GM12878 (cell line): Measurements from ENCODE around the gene SPRY4. TPM values are rescaled to one million over a fixed set of nuclear protein-coding genes. Genes with fewer than 3 reads are reported as not detected.
"Not testable (repeated sequence)": the region's sequence is repeated elsewhere in the genome, so short reads cannot be mapped to it uniquely, and the experiment has no call there.

Experiments
- ATAC-seq: fragments of 200-7000 bp; cut with Tn5 transposase; 3 replicates; pipeline ENCODE4 v1.9.1; 2020; ENCODE audit warnings: mild to moderate bottlenecking, moderate library complexity
- BruUV-seq: library from RNA; stranded (reverse); fragments of 400-500 nt; replicated peaks from 2 replicates; lab custom pipeline; 2021; lab: Mats Ljungman, UMichigan
- CTCF ChIA-PET: fragments of 300-600 bp; sonication (Branson Sonifier 250); formaldehyde crosslinking; extraction: SDS; loops from one replicate; lab custom pipeline; 2021; ENCODE audit warnings: inconsistent platforms; lab: Yijun Ruan, JAX
- POLR2A ChIA-PET: fragments of 350-600 bp; formaldehyde crosslinking; extraction: SDS; loops from one replicate; lab custom pipeline; 2021; ENCODE audit warnings: inconsistent platforms; lab: Charles Lee
- RAD21 ChIA-PET: fragments of 300-600 bp; sonication (Branson Sonifier 250); formaldehyde crosslinking; loops from one replicate; lab custom pipeline; 2023; ENCODE audit warnings: antibody characterized with exemption; ENCODE audit not compliant: unreplicated experiment; lab: Charles Lee
- SMC1A ChIA-PET: fragments of 300-600 bp; sonication (Branson Sonifier 250); formaldehyde crosslinking; loops from one replicate; lab custom pipeline; 2023; ENCODE audit not compliant: unreplicated experiment, uncharacterized antibody; lab: Charles Lee
- DNase-seq: peaks from one replicate; pipeline ENCODE4 v3.0.0-alpha.2; 2011; ENCODE audit warnings: low read depth, low spot score
- FAIRE-seq: peaks from 3 replicates; lab custom pipeline; 2011; peaks lifted over from hg19 to GRCh38; lab: Jason Lieb, UNC
- H2AFZ ChIP-seq: 2 replicates; pipeline ENCODE4 v1.6.0; 2011; ENCODE audit warnings: low read depth, low read length, control low read depth; ENCODE audit not compliant: control insufficient read depth
- H3K27ac ChIP-seq: 2 replicates; pipeline ENCODE4 v1.5.1; 2011; ENCODE audit warnings: control low read depth; ENCODE audit not compliant: control insufficient read depth, insufficient read depth
- H3K27me3 ChIP-seq, 2 experiments: replicated peaks in 1 of 2; 2 replicates each; pipeline versions ENCODE4 v1.6.0 to v1.6.1; 2011; ENCODE audit warnings: low read length in 1 of 2; ENCODE audit not compliant: control insufficient read depth in 2 of 2, insufficient read depth in 2 of 2
- H3K36me3 ChIP-seq, 2 experiments: 2 replicates each; pipeline ENCODE4 v1.5.1; 2011; ENCODE audit warnings: low read length in 1 of 2; ENCODE audit not compliant: control insufficient read depth in 2 of 2, insufficient read depth in 2 of 2
- H3K4me1 ChIP-seq: 2 replicates; pipeline ENCODE4 v1.6.1; 2011; ENCODE audit warnings: mild to moderate bottlenecking, low read length, moderate library complexity, mixed read lengths; ENCODE audit not compliant: control insufficient read depth, insufficient read depth
- H3K4me2 ChIP-seq: 2 replicates; pipeline ENCODE4 v1.6.0; 2011; ENCODE audit warnings: control low read depth; ENCODE audit not compliant: control insufficient read depth, insufficient read depth
- H3K4me3 ChIP-seq: fragments of 200-600 bp; sonication (generic); 2 replicates; pipeline ENCODE4 v1.5.1; 2016
- H3K79me2 ChIP-seq: 2 replicates; pipeline ENCODE4 v1.6.0; 2011; ENCODE audit warnings: low read length; ENCODE audit not compliant: control insufficient read depth, insufficient read depth
- H3K9ac ChIP-seq: 2 replicates; pipeline ENCODE4 v1.8.0; 2011; ENCODE audit warnings: low read length, control low read depth, mixed read lengths; ENCODE audit not compliant: control insufficient read depth, insufficient read depth
- H3K9me3 ChIP-seq: replicated peaks from 3 replicates; pipeline ENCODE4 v1.5.1; 2011; ENCODE audit warnings: mild to moderate bottlenecking, low read length; ENCODE audit not compliant: control insufficient read depth, insufficient read depth
- H4K20me1 ChIP-seq: 2 replicates; pipeline ENCODE4 v1.6.0; 2011; ENCODE audit not compliant: control insufficient read depth, insufficient read depth
- KLF5 ChIP-seq: fragments of 450-650 bp; IDR thresholded peaks from 2 replicates; pipeline ENCODE4 v1.6.1; 2014; ENCODE audit warnings: mild to moderate bottlenecking; ENCODE audit not compliant: partially characterized antibody
- NR2F1 ChIP-seq: fragments of 450-650 bp; conservative IDR thresholded peaks from 2 replicates; pipeline ENCODE4 v1.6.1; 2017; ENCODE audit warnings: mild to moderate bottlenecking
- RB1 ChIP-seq: fragments of 450-650 bp; formaldehyde crosslinking; IDR thresholded peaks from 2 replicates; pipeline ENCODE4 v1.6.1; 2017; ENCODE audit warnings: mild to moderate bottlenecking, borderline replicate concordance
- SIN3A ChIP-seq: IDR thresholded peaks from 2 replicates; pipeline ENCODE4 v1.6.1; 2012; ENCODE audit warnings: low read depth, low read length, improper control_type of control experiment
- ZNF217 ChIP-seq: fragments of 450-650 bp; IDR thresholded peaks from 2 replicates; pipeline ENCODE4 v1.6.1; 2017; ENCODE audit warnings: antibody characterized with exemption, mild to moderate bottlenecking
- ZNF24 ChIP-seq: fragments of 450-650 bp; IDR thresholded peaks from 2 replicates; pipeline ENCODE4 v1.6.1; 2017; ENCODE audit warnings: antibody characterized with exemption, mild to moderate bottlenecking
- WGBS: methylation state at CpG from one replicate; pipeline ENCODE4 v1.1.6; 2016; ENCODE audit warnings: low lambda C conversion rate; ENCODE audit not compliant: insufficient replicate concordance, insufficient coverage; ENCODE audit errors: missing lambda C conversion rate; 5-methylcytosine and 5-hydroxymethylcytosine counted together
- in situ Hi-C: fragments of 300-500 bp; cut with MboI; formaldehyde crosslinking; loops from 9 replicates; pipeline ENCODE4 v1.14.3; 2018; ENCODE audit warnings: mixed read lengths
- intact Hi-C: fragments of 100-400 bp; cut with micrococcal nuclease; formaldehyde crosslinking; loops from one replicate; pipeline ENCODE4 v1.14.2; 2022; ENCODE audit not compliant: unreplicated experiment
- polyA plus RNA-seq, 11 experiments: library from polyadenylated mRNA; depleted of rRNA in 4 of 11; unstranded in 6 of 11; stranded (reverse) in 5 of 11; fragments of >200 nt; fragmentation: Nextera tagmentation in 4 of 11; fragmentation: Illumina TruSeq in 1 of 11; extraction: Ambion mirVana in 4 of 11; extraction: Trizol in 1 of 11; gene quantifications; 1 replicate in 1 of 11; 2 replicates in 10 of 11; pipeline versions ENCODE4 v1.2.1 to v1.2.3, GENCODE V29; 2011 to 2016; ENCODE audit warnings: inconsistent platforms in 2 of 11, missing spikeins in 2 of 11, low read depth in 1 of 11
- total RNA-seq, 4 experiments: library from RNA; depleted of rRNA in 3 of 4; stranded (reverse); fragments of >200 nt in 3 of 4; fragmentation: Illumina TruSeq in 1 of 4; extraction: Trizol in 1 of 4; gene quantifications; 2 replicates each; pipeline versions ENCODE4 v1.2.1 to v1.2.3, GENCODE V29; 2013 to 2021
- TF ChIP-seq, protein P1 (sequence below): IDR thresholded peaks from 2 replicates; pipeline ENCODE4 v1.6.1; 2011; ENCODE audit warnings: mild to moderate bottlenecking, low read depth, low read length, moderate library complexity; ENCODE audit not compliant: insufficient replicate concordance

SPRY4 gene
- total and polyA plus RNA-seq, 10 of the 15 experiments (the other 5 are each of a cell fraction or from before 2014, with no cell fraction given), result 0.04 to 1.4 (median 0.18) TPM; not detected in 1

GRCh38 chr5:142363619-142363963, 38.8 kb upstream of the SPRY4 start:
- SMC1A ChIA-PET, result interaction anchor here (1.2 kb wide), 1 partner anchor 40 kb away, joined by 3 read pairs; no protein-coding TSS in a partner anchor
- DNase-seq, result no peak
- Histone ChIP-seq H3K9me3 (no peaks in the 10 kb centered on the region), H3K27me3 (no peaks in the 10 kb centered on the region), H3K4me3 (no peak overlapping the region), H2AFZ (no peak overlapping the region), H4K20me1 (no peaks in the 10 kb centered on the region), H3K36me3 (no peaks in the 10 kb centered on the region), H3K4me1 (no peaks in the 10 kb centered on the region; the same call in 1 of the 2 replicates), H3K79me2 (no peaks in the 10 kb centered on the region), H3K27ac (no peak overlapping the region), H3K9ac (no peak overlapping the region), H3K4me2 (no peak overlapping the region)
- BruUV-seq, result no TSS peak
- in situ Hi-C loops, result no loop called here
- 71% methylated on average over 4 of the region's 5 CpGs for WGBS
- RAD21 ChIA-PET, result no interaction called here
- POLR2A ChIA-PET, result interaction anchor here (0.6 to 0.7 kb wide), 3 partner anchors 36 to 72 kb away, joined by 3 to 5 read pairs (median 3); no protein-coding TSS in a partner anchor
- intact Hi-C loops, result no loop called here
- ATAC-seq, result no peak
- no peak for FAIRE-seq
- CTCF ChIA-PET, result interaction anchor here (0.8 kb wide), 1 partner anchor 38 kb away, joined by 4 read pairs; the partner anchor contains the start of gene SPRY4
- no peak for TF ChIP-seq SIN3A
- TF ChIP-seq NR2F1, result no peak
- no peak for TF ChIP-seq ZNF24
- TF ChIP-seq, protein P1, sequence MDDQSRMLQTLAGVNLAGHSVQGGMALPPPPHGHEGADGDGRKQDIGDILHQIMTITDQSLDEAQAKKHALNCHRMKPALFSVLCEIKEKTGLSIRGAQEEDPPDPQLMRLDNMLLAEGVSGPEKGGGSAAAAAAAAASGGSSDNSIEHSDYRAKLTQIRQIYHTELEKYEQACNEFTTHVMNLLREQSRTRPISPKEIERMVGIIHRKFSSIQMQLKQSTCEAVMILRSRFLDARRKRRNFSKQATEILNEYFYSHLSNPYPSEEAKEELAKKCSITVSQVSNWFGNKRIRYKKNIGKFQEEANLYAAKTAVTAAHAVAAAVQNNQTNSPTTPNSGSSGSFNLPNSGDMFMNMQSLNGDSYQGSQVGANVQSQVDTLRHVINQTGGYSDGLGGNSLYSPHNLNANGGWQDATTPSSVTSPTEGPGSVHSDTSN, result no peak
- no peak for TF ChIP-seq RB1
- no peak for TF ChIP-seq KLF5
- no peak for TF ChIP-seq ZNF217

- H3K4me2 ChIP-seq, in situ Hi-C loops, H3K36me3 ChIP-seq, ATAC-seq, intact Hi-C loops, POLR2A ChIA-PET, FAIRE-seq, RAD21 ChIA-PET, H4K20me1 ChIP-seq, H3K4me1 ChIP-seq, H3K79me2 ChIP-seq, H3K27me3 ChIP-seq, H3K4me3 ChIP-seq, H3K9ac ChIP-seq, DNase-seq, H3K9me3 ChIP-seq, CTCF ChIA-PET, H3K27ac ChIP-seq, H2AFZ ChIP-seq, BruUV-seq: not testable (repeated sequence)
- SMC1A ChIA-PET, result interaction anchor here (1.0 to 1.2 kb wide), 2 partner anchors 9 to 41 kb away, joined by 3 read pairs; no protein-coding TSS in a partner anchor
- 93% methylated on average over 11 of the region's 11 CpGs for WGBS
Measured at GRCh38 chr5:142362193-142362592, 37.4 kb upstream of the SPRY4 start.
